ENCODE results near the gene ZBTB5.
A peak's percentile ranks its signal among the peaks of the same experiment; 100 is the strongest.
"Not testable (repeated sequence)": the region's sequence is repeated elsewhere in the genome, so short reads cannot be mapped to it uniquely, and the experiment has no call there.

The ZBTB5 gene

DNA sequence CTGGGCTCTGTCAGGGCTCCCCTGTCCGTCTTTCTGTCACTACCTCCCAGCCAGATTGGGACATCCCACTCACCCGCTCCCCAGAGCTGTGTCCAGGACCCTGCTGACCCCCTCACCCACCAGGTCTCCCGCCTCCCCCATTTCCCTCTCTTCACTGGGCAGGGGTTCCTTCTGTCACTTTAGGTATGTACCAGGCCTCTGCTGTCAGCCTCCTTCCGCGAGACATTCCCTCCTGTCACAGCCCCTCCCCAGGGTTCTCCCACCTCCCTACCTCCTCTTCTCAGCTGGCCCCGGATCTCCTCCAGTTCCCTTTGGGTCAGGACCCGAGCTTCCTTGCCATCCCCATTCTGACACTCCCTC is 21.0 kb upstream of the ZBTB5 start:
- DNase-seq (ENCODE audit: low read depth) = no peak

DNA sequence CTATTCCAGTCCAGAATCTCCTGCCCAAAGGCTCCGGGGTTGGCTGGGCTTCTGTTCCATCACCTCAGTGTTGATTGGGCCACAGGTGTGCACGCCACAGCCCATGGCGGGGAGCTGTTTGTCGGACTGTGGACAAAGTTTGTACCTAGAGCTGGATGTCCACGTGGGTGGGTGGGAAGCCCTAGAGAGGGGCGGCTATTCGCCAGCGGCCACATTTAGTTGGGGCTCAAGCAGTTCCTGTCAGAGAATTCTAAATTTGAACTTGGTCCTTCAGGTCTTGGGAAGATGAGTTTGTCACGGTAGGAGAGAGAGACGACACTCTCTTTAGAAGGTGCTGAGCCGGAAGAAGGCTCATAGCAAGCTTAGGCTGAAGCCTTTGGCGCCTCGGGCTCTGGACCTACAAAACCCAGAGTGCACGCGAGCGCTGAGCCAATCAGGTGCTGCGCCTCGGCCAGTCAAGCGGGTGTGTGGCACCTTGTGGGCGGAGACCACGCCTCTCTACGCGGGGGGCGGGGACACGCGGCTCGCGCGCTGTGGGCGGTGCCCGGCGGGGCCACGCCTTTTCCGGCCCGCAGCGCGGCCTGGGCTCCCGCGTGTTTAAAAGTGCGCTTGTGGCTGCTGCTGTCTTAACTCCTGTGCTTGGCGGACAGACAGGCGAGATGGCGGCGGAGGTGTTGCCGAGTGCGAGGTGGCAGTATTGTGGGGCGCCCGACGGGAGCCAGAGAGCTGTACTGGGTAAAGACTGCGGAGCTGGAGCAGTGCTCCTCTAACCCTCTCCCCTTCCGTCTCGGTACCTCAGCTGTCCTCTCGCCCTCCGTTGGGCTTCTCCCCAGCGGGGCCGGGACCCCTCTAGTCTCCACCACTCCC is 20.4 kb upstream of the ZBTB5 start, which contains the start of gene POLR1E:
POLR1E (plus strand) TSS at position 560 of the 867 bp plus-strand sequence; CDS start at position 660, 100 bp downstream.
- DNase-seq (ENCODE audit: low read depth) = peak; percentile 92

DNA sequence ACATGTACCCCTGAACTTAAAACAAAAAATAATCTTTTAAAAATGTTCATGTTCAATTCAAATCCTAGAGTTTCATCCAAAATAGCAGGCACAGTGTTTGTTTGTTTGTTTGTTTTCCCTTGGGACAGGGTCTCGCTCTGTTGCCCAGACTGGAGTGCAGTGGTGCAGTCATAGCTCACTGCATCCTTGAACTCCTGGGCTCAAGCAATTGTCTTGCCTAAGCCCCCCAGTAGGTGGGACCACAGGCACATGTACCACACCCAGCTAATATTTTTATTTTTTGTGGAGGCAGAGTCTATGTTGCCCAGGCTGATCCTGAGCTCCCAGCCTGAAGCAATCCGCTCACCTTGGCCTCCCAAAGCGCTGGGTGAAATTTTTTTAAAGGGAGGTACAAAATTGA is 15.5 kb upstream of the ZBTB5 start:
- DNase-seq (ENCODE audit: low read depth) = no peak

DNA sequence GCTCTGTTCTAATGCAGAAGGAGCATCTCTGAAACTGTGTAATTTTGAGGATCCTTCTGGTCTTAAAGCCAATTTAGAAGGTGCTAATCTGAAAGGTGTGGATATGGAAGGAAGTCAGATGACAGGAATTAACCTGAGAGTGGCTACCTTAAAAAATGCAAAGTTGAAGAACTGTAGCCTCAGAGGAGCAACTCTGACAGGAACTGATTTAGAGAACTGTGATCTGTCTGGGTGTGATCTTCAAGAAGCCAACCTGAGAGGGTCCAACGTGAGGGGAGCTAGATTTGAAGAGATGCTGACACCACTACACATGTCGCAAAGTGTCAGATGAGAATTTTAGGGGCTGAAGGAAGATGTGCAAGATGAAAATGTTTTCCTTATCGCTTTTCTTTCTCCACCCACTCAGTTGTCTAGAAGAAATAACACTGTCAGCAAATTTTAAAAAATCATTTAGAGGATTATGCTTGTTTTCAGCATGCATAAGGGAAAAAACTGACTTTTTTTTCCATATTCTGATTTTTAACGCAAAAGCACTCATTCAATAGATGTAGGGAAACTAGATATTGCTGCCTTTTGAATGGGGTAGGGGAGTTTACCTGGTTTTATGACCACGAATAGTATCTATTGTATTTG is 12.9 kb upstream of the ZBTB5 start:
- DNase-seq (ENCODE audit: low read depth) = not testable (repeated sequence)

DNA sequence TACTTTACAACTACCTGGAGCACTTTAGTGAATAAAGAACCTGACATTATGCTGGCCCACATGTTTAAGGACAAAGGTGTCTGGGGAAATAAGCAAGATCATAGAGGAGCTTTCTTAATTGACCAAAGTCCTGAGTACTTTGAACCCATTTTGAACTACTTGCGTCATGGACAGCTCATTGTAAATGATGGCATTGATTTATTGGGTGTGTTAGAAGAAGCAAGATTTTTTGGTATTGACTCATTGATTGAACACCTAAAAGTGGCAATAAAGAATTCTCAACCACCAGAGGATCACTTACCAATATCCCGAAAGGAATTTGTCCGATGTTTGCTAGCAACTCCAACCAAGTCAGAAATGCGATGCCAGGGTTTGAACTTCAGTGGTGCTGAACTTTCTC is 12.2 kb upstream of the ZBTB5 start:
- DNase-seq (ENCODE audit: low read depth) = not testable (repeated sequence)

DNA sequence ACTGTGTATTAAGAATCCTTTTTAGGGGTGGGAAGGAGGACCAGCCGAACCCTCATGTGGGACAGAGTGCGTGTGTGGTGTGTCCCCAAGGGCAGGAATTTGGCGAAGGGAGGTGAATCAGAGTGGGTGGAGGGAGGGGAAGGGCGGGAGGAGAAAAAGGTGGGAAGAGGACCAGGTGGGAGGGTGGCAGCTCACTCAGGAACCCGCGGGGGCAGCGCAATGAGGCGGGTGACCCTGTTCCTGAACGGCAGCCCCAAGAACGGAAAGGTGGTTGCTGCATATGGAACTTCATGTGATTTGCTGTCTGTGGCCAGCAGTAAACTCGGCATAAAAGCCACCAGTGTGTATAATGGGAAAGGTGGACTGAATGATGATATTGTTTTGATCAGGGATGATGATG is 11.7 kb upstream of the ZBTB5 start:
- DNase-seq (ENCODE audit: low read depth) = no peak

DNA sequence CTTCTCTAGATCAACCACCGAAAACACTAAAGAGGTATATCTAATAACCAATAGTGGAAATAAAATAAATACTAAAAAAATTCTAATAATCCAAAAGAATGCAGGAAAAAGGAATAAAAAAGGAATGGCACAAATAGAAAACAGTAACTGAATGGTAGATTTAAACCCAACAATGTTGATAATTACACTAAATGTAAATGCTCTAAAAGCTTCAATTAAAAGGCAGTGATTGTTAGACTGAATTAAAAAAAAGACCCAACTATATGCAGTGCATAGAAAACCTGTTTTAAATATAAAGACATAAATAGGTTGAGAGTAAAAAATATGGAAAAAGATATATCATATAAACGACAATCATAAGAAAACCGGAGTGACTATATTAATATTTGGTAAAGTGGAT is 9.2 kb upstream of the ZBTB5 start:
- DNase-seq (ENCODE audit: low read depth) = no peak

DNA sequence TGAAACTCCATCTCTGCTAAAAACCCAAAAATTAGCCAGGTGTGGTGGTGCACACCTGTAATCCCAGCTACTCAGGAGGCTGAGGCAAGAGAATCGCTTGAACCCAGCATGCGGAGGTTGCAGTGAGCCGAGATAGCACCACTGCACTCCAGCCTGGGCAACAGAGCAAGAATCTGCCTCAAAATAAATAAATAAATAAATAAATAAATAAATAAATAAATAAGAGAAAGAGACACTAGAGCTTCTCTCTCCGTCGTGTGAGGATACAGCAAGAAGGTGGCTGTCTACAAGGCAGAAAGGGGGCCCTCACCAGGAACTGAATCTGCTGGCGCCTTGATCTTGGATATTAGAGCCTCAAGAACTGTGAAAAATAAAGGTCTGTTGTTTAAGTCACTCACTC is 8.7 kb upstream of the ZBTB5 start:
- DNase-seq (ENCODE audit: low read depth) = not testable (repeated sequence)

DNA sequence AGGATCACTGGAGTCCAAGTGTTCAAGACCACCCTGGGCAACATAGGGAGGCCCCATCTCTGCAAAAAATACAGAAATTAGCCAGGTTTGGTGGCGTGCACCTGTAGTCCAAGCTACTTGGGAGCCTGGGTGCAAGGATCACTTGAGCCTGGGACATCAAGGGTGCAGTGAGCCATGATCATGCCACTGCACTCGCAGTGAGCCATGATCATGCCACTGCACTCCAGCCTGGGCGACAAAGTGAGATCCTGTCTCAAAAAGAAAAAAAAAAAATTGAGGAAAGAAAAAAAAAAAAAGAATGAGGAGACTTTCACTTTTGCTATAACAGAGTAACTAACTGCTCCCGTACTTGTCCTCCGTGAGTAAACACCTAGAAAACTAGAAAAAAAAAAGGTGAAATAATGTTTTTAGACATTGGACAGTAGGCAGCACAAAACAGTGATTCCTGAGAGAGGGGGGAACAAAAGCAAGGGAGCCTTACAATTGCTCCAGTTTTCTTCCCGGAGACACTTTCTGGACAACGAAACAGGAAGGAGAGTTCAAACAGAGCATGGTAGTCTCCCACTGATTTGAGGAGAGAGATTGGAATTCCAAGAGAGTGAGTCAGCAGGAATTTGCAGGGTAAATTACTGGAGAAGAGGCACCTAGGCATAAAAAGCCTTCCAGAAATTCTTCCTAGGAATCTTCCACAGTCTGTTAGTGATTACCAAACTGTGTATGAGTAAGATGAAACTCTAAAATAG is 6.9 kb upstream of the ZBTB5 start:
- DNase-seq (ENCODE audit: low read depth) = no peak

DNA sequence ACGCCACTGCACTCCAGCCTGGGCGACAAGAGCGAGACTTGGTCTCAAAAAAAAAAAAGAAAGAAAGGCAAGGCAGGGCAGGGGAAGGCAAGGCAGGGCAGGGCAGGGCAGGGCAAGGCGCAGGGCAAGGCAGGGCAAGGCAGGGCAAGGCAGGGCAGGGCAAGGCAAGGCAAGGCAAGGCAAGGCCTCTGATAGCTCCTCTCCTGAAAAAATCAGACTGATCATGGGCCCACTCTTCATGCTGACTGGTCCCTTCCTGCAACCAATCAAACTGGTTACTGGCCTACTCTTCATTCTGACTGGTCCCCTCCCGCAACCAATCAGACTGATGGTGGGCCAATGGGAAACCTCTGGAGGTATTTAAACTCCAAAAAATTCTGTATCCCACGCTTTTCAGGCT is 3.4 kb upstream of the ZBTB5 start:
- no peak for DNase-seq (ENCODE audit: low read depth)

DNA sequence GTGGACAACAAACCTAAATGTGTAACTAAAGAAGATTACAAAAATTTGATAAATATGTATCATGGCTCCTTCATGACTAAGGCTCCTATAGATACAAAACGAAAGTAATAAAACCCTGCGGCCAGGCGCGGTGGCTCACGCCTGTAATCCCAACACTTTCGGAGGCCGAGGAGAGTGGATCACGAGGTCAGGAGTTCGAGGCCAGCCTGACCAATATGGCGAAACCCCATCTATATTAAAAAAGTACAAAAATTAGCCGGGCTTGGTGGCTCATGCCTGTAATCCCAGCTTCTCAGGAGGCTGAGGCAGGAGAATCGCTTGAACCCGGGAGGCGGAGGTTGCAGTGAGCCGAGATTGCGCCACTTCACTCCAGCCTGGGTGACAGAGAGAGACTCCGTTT is 2.3 kb upstream of the ZBTB5 start:
- DNase-seq (ENCODE audit: low read depth) = not testable (repeated sequence)

DNA sequence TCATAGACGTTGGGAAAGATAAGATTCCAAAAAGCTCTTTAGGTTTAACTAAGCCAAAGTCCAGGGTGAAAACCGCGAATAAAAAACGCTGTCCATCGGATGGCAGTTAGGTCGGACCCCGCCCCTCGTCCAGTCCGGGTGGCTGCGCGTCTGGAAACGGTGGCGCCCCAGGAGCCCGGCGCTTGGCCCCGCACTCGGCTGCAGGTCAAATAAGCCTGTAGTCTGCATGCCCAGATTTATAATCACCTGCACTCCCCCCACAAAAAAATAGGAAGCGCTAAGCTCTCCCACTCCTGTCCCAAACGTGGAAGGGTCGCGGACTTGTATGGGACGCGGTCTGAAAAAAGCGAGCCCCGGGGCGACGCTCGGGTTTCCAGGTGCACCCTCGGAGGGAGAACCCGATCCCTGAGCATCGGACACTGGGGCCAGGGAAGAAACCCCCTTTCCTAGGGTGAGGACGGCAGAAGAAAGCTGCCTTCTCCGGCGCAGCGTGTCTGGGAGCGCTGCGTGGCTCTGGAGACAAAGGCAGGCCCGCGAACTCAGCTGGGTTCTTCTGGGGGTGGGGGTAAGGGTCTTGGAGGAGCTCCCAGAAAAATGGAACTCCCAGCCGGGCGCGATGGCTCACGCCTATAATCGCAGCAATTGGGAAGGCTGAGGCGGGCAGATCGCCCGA is 923 bp upstream of the ZBTB5 start:
- peak; percentile 13 for DNase-seq (ENCODE audit: low read depth)

DNA sequence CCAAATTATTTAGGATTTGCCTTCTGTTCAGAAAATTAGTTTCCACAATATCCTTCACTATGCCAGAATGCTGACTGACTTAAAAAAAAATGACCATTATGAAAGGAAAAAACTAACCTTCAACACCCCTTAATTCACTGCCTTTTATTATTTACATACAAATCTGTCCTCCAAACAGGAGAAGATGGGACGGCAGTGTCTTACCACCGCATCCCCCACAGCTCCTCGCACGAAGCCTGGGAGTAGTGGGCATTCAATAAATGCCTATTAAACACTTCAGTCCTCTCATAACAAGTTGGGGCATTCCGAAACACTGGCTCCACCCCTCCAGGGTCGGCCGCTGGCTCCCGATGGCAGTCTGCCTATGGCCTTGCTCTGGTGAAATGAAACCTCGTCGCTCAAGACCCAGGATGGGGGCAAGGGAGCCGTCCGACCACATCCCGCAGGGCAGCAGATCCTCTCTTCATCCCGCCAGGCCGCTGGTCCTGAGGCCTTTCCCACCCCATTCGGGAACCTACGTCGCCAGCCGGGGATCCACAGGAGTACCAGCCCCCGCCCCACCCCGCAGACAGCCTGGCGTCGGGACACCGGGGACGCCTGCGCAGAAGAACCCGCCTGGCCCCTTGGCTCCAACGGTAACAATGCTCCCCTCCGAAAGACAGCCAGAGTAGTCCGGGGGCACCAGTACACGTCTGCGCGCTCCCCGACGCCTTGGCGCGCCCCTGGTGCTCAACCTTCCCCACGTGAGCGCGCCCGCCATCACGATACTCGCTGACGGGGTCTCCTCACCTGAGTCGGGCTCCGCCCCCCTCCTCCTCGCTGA is 613 bp downstream of the ZBTB5 start:
- DNase-seq (ENCODE audit: low read depth) = peak; percentile 84

DNA sequence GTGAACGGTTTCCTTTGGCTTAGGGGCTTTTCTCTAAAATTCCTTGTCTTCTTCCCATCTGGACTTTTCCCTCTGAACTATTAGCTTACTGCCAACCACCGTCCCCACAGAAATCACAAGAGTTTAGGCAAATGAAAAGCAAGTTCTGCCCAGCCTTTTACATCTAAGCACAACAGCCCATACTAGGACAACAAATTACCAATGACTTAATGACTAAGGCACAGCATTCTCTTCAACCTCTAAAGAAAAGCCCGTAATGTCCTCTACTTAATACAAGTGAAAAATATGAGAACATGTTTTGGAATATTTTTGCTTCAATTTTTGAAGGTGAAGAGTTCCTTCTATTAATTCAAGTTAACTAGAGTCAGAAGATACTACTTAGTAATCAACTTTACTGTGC is 1.2 kb downstream of the ZBTB5 start:
- no peak for DNase-seq (ENCODE audit: low read depth)

DNA sequence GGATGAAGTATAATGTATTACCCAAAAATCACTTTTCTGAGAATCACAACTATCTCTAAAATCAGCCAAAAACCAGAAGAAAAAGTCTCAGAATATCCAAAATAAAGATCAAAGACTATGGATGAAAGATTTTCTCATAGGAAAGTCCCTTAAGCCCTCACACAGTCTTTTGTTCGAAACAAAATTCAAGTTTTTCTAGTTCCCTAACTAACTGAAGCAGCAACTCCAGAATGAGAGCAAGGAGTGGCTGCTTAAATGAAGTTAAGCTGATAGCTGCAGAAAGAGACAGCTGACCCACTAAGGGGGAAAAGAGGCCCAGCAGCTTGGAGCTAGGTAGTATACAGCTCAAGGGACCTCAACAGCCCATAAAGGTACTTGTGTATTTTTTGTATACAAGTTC is 8.4 kb downstream of the ZBTB5 start:
- no peak for DNase-seq (ENCODE audit: low read depth)

DNA sequence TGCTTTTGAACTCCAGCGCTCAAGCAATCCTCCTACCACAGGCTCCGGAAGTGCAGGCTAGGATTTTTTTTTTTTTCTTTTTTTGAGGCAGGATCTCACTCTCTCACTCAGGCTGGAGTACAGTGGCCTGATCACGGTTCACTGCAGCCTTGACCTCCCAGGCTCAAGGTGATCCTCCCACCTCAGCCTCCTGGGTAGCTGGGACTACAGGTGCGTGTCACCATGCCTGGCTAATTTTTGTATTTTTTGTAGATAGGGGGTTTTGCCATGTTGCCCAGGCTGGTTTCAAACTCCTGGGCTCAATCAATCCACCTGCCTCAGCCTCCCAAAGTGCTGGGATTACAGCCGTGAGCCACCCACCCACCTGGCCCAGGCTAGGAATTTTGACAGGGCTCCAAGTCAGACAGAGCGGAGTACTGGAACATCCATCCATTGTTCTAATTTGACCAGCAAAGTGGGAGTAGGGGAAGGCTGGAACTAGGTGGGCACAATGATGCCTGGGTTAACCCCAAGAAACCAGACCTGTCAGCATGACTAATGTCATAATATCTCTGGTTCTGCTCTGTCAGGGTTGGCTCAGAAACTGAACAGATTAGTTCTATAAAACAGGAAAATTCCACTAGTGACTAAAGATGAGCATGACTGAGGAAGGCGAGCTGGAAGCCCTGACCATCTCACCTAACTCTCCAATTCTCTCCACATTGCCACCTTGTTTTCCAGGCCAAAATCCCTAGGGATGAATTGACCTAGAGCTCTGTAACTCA is 9.2 kb downstream of the ZBTB5 start:
- no peak for DNase-seq (ENCODE audit: low read depth)

DNA sequence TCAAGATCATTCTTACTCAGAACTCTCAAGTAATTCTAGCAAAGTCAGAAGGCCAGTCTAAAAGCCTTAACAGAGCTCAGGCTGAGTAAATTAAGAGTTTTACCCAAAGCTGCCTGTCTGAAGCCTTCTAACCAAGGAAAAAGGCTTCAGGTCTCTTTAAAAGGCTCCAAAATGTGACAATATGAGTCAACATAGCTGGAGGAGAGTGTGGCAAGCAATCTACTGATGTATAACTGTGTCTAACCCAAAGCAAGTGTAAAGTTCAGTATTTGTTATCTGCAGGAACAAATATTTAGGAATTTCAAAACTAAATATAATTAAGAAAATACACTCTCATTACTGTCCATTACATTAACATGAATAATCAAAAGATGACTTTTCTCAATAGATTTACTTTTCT is 11.0 kb downstream of the ZBTB5 start:
- no peak for DNase-seq (ENCODE audit: low read depth)

DNA sequence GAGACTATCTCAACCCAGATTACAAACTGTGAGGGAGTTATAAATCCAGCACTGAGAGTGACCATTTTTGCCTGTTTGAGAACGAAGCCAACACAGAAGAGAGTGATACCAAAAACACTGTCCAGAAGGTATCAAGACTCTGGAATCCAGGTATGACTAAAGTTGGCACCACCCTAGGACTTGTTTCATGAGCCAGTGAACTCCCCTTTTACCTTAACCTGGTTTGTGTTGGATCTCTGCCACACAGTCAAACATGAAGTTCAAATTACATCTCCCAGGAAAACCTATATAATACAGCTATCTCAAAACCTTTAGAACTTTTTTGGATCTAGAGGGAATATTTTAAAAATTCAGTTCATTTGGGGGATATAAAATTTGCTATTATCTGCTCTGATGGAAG is 11.4 kb downstream of the ZBTB5 start:
- DNase-seq (ENCODE audit: low read depth) = no peak

DNA sequence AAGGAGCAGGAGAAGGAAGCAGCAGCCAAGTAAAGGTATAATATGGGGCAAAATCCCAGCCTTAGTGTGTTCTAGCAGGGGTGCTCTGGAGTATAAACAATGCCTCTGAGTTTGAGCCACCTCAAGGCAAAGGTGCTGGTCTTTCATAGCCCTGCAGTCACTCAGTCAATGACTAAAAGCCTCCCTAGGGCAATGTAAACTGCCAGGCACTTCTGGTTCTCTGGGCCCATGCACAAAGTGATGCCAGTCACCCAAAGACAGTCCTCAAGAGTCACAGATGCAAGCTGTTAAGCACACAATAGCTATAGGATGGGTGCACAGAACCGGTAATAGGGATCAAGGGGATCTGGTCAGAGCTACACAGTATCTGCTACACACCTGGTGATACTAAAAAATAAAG is 12.6 kb downstream of the ZBTB5 start:
- no peak for DNase-seq (ENCODE audit: low read depth)

DNA sequence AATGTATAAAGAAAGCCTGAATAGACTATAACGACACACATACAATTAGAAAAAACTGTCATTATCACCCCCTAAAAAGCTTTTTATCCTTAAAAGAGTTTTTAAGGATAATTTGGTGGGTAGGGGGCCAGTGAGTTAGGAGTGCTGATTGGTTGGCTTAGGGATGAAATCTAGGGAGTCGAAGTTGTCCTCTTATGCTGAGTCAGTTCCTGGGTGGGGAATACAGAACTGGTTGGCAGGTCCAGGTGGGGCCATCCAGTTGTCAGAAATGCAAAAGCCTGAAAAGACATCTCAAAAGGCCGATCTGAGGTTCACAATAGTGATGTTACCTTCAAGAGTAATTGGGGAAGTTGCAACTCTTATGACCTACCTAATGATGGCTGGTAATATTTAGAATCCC is 13.6 kb downstream of the ZBTB5 start:
- no peak for DNase-seq (ENCODE audit: low read depth)

Data from T-helper 22 cell (primary cell).